ENCODE results near the gene DYNLL1.
"Not testable (repeated sequence)": the region's sequence is repeated elsewhere in the genome, so short reads cannot be mapped to it uniquely, and the experiment has no call there.

The DYNLL1 gene

GRCh38 chr12:120487552-120487951 is 8.4 kb upstream of the DYNLL1 start:
- not testable (repeated sequence) for DNase-seq; H3K4me1 Mint-ChIP-seq; H3K4me3 Mint-ChIP-seq; ATAC-seq; H3K36me3 Mint-ChIP-seq (ENCODE audit: low read depth); H3K27ac Mint-ChIP-seq; H3K27me3 Mint-ChIP-seq; H3K9me3 Mint-ChIP-seq

- H3K36me3 Mint-ChIP-seq (ENCODE audit: low read depth), result no peaks in the 10 kb centered on the region
- no peaks in the 10 kb centered on the region for H3K27me3 Mint-ChIP-seq
- H3K4me1 Mint-ChIP-seq, result no peaks in the 10 kb centered on the region
- no peak overlapping the region for H3K4me3 Mint-ChIP-seq
- ATAC-seq (no peak), DNase-seq (no peak)
- H3K9me3 Mint-ChIP-seq, result no peaks in the 10 kb centered on the region
- no peak overlapping the region for H3K27ac Mint-ChIP-seq
Measured at GRCh38 chr12:120488057-120488640, 7.8 kb upstream of the DYNLL1 start.

GRCh38 chr12:120489018-120489417 is 6.9 kb upstream of the DYNLL1 start:
- no peak overlapping the region for H3K27ac Mint-ChIP-seq
- ATAC-seq (no peak), DNase-seq (no peak)
- H3K4me1 Mint-ChIP-seq, result no peaks in the 10 kb centered on the region
- H3K9me3 Mint-ChIP-seq, result no peaks in the 10 kb centered on the region
- no peaks in the 10 kb centered on the region for H3K36me3 Mint-ChIP-seq (ENCODE audit: low read depth)
- no peak overlapping the region for H3K4me3 Mint-ChIP-seq
- H3K27me3 Mint-ChIP-seq, result no peaks in the 10 kb centered on the region

GRCh38 chr12:120490325-120490724 is 5.6 kb upstream of the DYNLL1 start:
- no peak for ATAC-seq
- H3K4me1 Mint-ChIP-seq, result peaks cover 7% of the 10 kb centered on the region
- H3K36me3 Mint-ChIP-seq (ENCODE audit: low read depth), result no peaks in the 10 kb centered on the region
- H3K27me3 Mint-ChIP-seq, result no peaks in the 10 kb centered on the region
- H3K9me3 Mint-ChIP-seq, result no peaks in the 10 kb centered on the region
- no peak overlapping the region for H3K27ac Mint-ChIP-seq
- DNase-seq, result no peak
- no peak overlapping the region for H3K4me3 Mint-ChIP-seq

GRCh38 chr12:120490833-120491512 is 4.9 kb upstream of the DYNLL1 start:
- Mint-ChIP-seq H3K9me3 (no peaks in the 10 kb centered on the region), H3K27ac (no peak overlapping the region), H3K4me3 (no peak overlapping the region), H3K36me3 (ENCODE audit: low read depth) (no peaks in the 10 kb centered on the region), H3K4me1 (peaks cover 11% of the 10 kb centered on the region), H3K27me3 (peaks cover 2% of the 10 kb centered on the region)
- no peak for DNase-seq
- no peak for ATAC-seq

GRCh38 chr12:120495186-120495730 is 655 bp upstream of the DYNLL1 start:
- Mint-ChIP-seq H3K27ac (peak overlapping the region; percentile 94), H3K27me3 (peaks cover 2% of the 10 kb centered on the region), H3K9me3 (no peaks in the 10 kb centered on the region), H3K4me1 (peaks cover 24% of the 10 kb centered on the region), H3K4me3 (peak overlapping the region; percentile 96), H3K36me3 (ENCODE audit: low read depth) (peaks cover 27% of the 10 kb centered on the region)
- peak; percentile 4 for ATAC-seq
- peak; percentile 10 for DNase-seq

GRCh38 chr12:120496413-120497340 is 764 bp downstream of the DYNLL1 start:
- DNase-seq (peak; percentile 60), ATAC-seq (peak; percentile 20)
- Mint-ChIP-seq H3K4me3 (peak overlapping the region; percentile 96), H3K4me1 (peaks cover 24% of the 10 kb centered on the region), H3K27ac (peak overlapping the region; percentile 94), H3K9me3 (no peaks in the 10 kb centered on the region), H3K36me3 (ENCODE audit: low read depth) (peaks cover 29% of the 10 kb centered on the region), H3K27me3 (peaks cover 2% of the 10 kb centered on the region)

GRCh38 chr12:120497524-120498150 is 1.7 kb downstream of the DYNLL1 start:
- no peaks in the 10 kb centered on the region for H3K9me3 Mint-ChIP-seq
- peak overlapping the region; percentile 96 for H3K4me3 Mint-ChIP-seq
- H3K27me3 Mint-ChIP-seq, result peaks cover 2% of the 10 kb centered on the region
- H3K4me1 Mint-ChIP-seq, result peaks cover 24% of the 10 kb centered on the region
- no peak for ATAC-seq
- peak overlapping the region; percentile 94 for H3K27ac Mint-ChIP-seq
- DNase-seq, result no peak
- peaks cover 30% of the 10 kb centered on the region for H3K36me3 Mint-ChIP-seq (ENCODE audit: low read depth)

GRCh38 chr12:120498870-120499515 is 3.1 kb downstream of the DYNLL1 start:
- H3K27me3 Mint-ChIP-seq, result peaks cover 2% of the 10 kb centered on the region
- peaks cover 40% of the 10 kb centered on the region for H3K36me3 Mint-ChIP-seq (ENCODE audit: low read depth)
- no peak overlapping the region for H3K27ac Mint-ChIP-seq
- no peak overlapping the region for H3K4me3 Mint-ChIP-seq
- H3K4me1 Mint-ChIP-seq, result peaks cover 24% of the 10 kb centered on the region
- DNase-seq (no peak), ATAC-seq (no peak)
- no peaks in the 10 kb centered on the region for H3K9me3 Mint-ChIP-seq

- Mint-ChIP-seq H3K4me1 (peaks cover 16% of the 10 kb centered on the region), H3K36me3 (ENCODE audit: low read depth) (peaks cover 41% of the 10 kb centered on the region), H3K4me3 (no peak overlapping the region), H3K27ac (peak overlapping the region; percentile 2), H3K27me3 (peaks cover 2% of the 10 kb centered on the region), H3K9me3 (no peaks in the 10 kb centered on the region)
- DNase-seq (no peak), ATAC-seq (no peak)
Measured at GRCh38 chr12:120500581-120500980, 4.7 kb downstream of the DYNLL1 start.

- Mint-ChIP-seq H3K9me3 (no peaks in the 10 kb centered on the region), H3K27me3 (no peaks in the 10 kb centered on the region), H3K4me1 (no peaks in the 10 kb centered on the region), H3K27ac (no peak overlapping the region), H3K4me3 (no peak overlapping the region), H3K36me3 (ENCODE audit: low read depth) (peaks cover 23% of the 10 kb centered on the region)
- ATAC-seq, result no peak
- no peak for DNase-seq
Measured at GRCh38 chr12:120504587-120504986, 8.7 kb downstream of the DYNLL1 start.

GRCh38 chr12:120508537-120508936 is 12.6 kb downstream of the DYNLL1 start:
- DNase-seq, result no peak
- Mint-ChIP-seq H3K9me3 (no peaks in the 10 kb centered on the region), H3K36me3 (ENCODE audit: low read depth) (peaks cover 14% of the 10 kb centered on the region), H3K4me3 (no peak overlapping the region), H3K27me3 (no peaks in the 10 kb centered on the region), H3K27ac (no peak overlapping the region), H3K4me1 (no peaks in the 10 kb centered on the region)
- ATAC-seq, result no peak

- Mint-ChIP-seq H3K27ac (no peak overlapping the region), H3K4me1 (no peaks in the 10 kb centered on the region), H3K27me3 (no peaks in the 10 kb centered on the region), H3K36me3 (ENCODE audit: low read depth) (peaks cover 19% of the 10 kb centered on the region), H3K9me3 (no peaks in the 10 kb centered on the region), H3K4me3 (no peak overlapping the region)
- no peak for DNase-seq
- no peak for ATAC-seq
Measured at GRCh38 chr12:120514002-120514401, 18.1 kb downstream of the DYNLL1 start.

- Mint-ChIP-seq H3K36me3 (ENCODE audit: low read depth) (peaks cover 19% of the 10 kb centered on the region), H3K27me3 (no peaks in the 10 kb centered on the region), H3K4me3 (no peak overlapping the region), H3K4me1 (no peaks in the 10 kb centered on the region), H3K9me3 (no peaks in the 10 kb centered on the region), H3K27ac (no peak overlapping the region)
- ATAC-seq (no peak), DNase-seq (no peak)
Measured at GRCh38 chr12:120515496-120515895, 19.6 kb downstream of the DYNLL1 start.
